Prostate gland (tissue), 2 donors: ENCODE data around the gene PRG3.

ENCODE experiments used
- POLR2A ChIP-seq: fragments of 450-650 bp; IDR thresholded peaks from one replicate; pipeline ENCODE4 v1.6.1; 2016; ENCODE audit warnings: antibody characterized with exemption, mild to moderate bottlenecking
- TF ChIP-seq, protein P1 (sequence below), 4 experiments: fragments of 200-600 bp in 2 of 4; fragments of 450-650 bp in 2 of 4; sonication (generic) in 2 of 4; IDR thresholded peaks; 1 replicate in 3 of 4; 2 replicates in 1 of 4; pipeline ENCODE4 v1.5.1; 2016 to 2019; ENCODE audit warnings: antibody characterized with exemption in 4 of 4, mild to moderate bottlenecking in 2 of 4, moderate library complexity in 2 of 4

DNA sequence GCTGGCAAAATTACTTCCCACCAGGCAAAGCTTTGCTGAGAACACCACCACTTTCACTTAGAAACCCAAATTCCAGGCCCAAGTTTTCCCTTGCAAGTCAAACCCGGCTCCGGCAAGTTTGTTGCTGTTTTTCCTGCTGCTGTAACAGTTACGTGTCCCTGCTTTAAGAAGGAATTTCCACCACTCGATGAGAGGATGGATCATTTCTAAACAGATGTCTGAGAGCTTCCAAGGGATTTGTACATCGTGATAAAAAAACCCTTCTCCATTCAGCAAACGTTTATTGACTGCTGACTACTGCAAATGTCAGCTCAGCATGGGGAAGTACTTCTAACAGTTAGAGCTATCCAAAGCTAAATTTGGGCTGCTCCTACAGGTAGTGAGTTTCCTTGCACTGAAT lies 23.1 kb downstream of the PRG3 start:
- TF ChIP-seq POLR2A = no peak
- TF ChIP-seq, protein P1, sequence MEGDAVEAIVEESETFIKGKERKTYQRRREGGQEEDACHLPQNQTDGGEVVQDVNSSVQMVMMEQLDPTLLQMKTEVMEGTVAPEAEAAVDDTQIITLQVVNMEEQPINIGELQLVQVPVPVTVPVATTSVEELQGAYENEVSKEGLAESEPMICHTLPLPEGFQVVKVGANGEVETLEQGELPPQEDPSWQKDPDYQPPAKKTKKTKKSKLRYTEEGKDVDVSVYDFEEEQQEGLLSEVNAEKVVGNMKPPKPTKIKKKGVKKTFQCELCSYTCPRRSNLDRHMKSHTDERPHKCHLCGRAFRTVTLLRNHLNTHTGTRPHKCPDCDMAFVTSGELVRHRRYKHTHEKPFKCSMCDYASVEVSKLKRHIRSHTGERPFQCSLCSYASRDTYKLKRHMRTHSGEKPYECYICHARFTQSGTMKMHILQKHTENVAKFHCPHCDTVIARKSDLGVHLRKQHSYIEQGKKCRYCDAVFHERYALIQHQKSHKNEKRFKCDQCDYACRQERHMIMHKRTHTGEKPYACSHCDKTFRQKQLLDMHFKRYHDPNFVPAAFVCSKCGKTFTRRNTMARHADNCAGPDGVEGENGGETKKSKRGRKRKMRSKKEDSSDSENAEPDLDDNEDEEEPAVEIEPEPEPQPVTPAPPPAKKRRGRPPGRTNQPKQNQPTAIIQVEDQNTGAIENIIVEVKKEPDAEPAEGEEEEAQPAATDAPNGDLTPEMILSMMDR (IDR thresholded peaks at IDR 0.05) = no peak
